Retinal pigment epithelial cell (primary cell): ENCODE measurements around the gene SCNM1.

Experiments
- DNase-seq: peaks from one replicate; pipeline ENCODE4 v3.0.0-alpha.2; 2010; ENCODE audit warnings: low read depth
- H3K4me3 ChIP-seq: 2 replicates; pipeline ENCODE4 v1.5.1; 2011; ENCODE audit warnings: mild to moderate bottlenecking, low read length, control low read depth, moderate library complexity
- CTCF ChIP-seq: conservative IDR thresholded peaks from 2 replicates; pipeline ENCODE4 v1.5.1; 2011; ENCODE audit warnings: low read depth, low read length, control low read depth, inconsistent platforms

SCNM1 gene

GRCh38 chr1:151164732-151165280 lies 1.1 kb upstream of the SCNM1 start:
- peak overlapping the region; percentile 99 for H3K4me3 ChIP-seq
- TF ChIP-seq CTCF = no peak
- DNase-seq = no peak

- no peak for TF ChIP-seq CTCF
- H3K4me3 ChIP-seq = peak overlapping the region; percentile 99
- no peak for DNase-seq
Observed at GRCh38 chr1:151165281-151165737, 635 bp upstream of the SCNM1 start.

GRCh38 chr1:151166505-151166956 lies 587 bp downstream of the SCNM1 start:
- H3K4me3 ChIP-seq = peak overlapping the region; percentile 99
- no peak for TF ChIP-seq CTCF
- no peak for DNase-seq

GRCh38 chr1:151167116-151167515 lies 1.2 kb downstream of the SCNM1 start:
- no peak for DNase-seq
- H3K4me3 ChIP-seq = peak overlapping the region; percentile 99
- no peak for TF ChIP-seq CTCF

- TF ChIP-seq CTCF = no peak
- no peak overlapping the region for H3K4me3 ChIP-seq
- DNase-seq = no peak
Observed at GRCh38 chr1:151171190-151171589, 5.2 kb downstream of the SCNM1 start.

- no peak for TF ChIP-seq CTCF
- H3K4me3 ChIP-seq = no peak overlapping the region
- no peak for DNase-seq
Observed at GRCh38 chr1:151175041-151175741, 9.2 kb downstream of the SCNM1 start.

- peak; percentile 70 for TF ChIP-seq CTCF
- no peak within 1 kb of the TSS for H3K4me3 ChIP-seq
- DNase-seq = no peak
Observed at GRCh38 chr1:151175863-151176262, 9.9 kb downstream of the SCNM1 start, which contains the start of gene TMOD4. Gene TMOD4, minus strand, starts transcription at chr1:151175981. Its CDS starts 1,106 bp downstream, at chr1:151174875.
